Measurements from ENCODE around the gene LBH. TPM values are rescaled to one million over a fixed set of nuclear protein-coding genes. Genes with fewer than 3 reads are reported as not detected.

LBH gene
- total and polyA plus RNA-seq, 9 donors, result 21.4 to 32.9 (median 29.9) TPM

GRCh38 chr2:30300456-30301221 is 69.3 kb downstream of the LBH start:
- H3K9me3 ChIP-seq (replicated peaks; ENCODE audit: control insufficient read depth, low read depth, low read length), result no peaks in the 10 kb centered on the region
- no peaks in the 10 kb centered on the region for H3K36me3 ChIP-seq (ENCODE audit: control insufficient read depth, insufficient read depth, low read length)
- no peak for DNase-seq
- H3K4me3 ChIP-seq (ENCODE audit: low read length), result no peak overlapping the region
- no peak overlapping the region for H3K27ac ChIP-seq (ENCODE audit: low read length)
- 17% methylated on average over 1 of the region's 6 CpGs for WGBS (ENCODE audit: insufficient coverage)
- H3K27me3 ChIP-seq (ENCODE audit: control insufficient read depth, insufficient read depth, low read length), result no peaks in the 10 kb centered on the region
- H3K4me1 ChIP-seq (ENCODE audit: control insufficient read depth, insufficient read depth, low read length), result peaks cover 5% of the 10 kb centered on the region

- H3K4me3 ChIP-seq (ENCODE audit: low read length), result no peak overlapping the region
- no peaks in the 10 kb centered on the region for H3K9me3 ChIP-seq (replicated peaks; ENCODE audit: control insufficient read depth, low read depth, low read length)
- peaks cover 5% of the 10 kb centered on the region for H3K4me1 ChIP-seq (ENCODE audit: control insufficient read depth, insufficient read depth, low read length)
- DNase-seq, result no peak
- H3K27ac ChIP-seq (ENCODE audit: low read length), result no peak overlapping the region
- H3K27me3 ChIP-seq (ENCODE audit: control insufficient read depth, insufficient read depth, low read length), result no peaks in the 10 kb centered on the region
- no peaks in the 10 kb centered on the region for H3K36me3 ChIP-seq (ENCODE audit: control insufficient read depth, insufficient read depth, low read length)
- 69% methylated on average over 6 of the region's 7 CpGs for WGBS (ENCODE audit: insufficient coverage)
Observed at GRCh38 chr2:30301551-30301950, 70.2 kb downstream of the LBH start.

DNA sequence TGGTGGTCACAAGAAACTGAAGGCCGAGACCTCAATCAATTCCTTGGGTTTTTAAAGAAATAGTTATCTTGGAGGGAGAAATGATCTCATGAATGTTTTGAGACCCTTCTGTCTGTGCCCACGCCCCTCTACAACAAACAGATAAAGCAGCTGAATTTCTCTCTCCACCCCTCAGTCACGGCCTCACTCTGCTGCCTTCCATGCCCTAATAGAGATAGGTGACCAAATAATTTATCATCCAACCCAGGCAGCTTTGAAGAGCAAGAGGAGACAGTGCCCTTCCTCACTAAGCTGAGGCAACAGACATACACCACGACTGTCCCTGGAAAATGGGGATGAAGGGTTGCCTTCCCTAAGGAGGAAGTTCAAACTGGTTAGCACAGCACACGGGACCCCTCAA is 71.2 kb downstream of the LBH start:
- H3K4me3 ChIP-seq (ENCODE audit: low read length), result no peak overlapping the region
- H3K27me3 ChIP-seq (ENCODE audit: control insufficient read depth, insufficient read depth, low read length), result no peaks in the 10 kb centered on the region
- no peaks in the 10 kb centered on the region for H3K36me3 ChIP-seq (ENCODE audit: control insufficient read depth, insufficient read depth, low read length)
- WGBS (ENCODE audit: insufficient coverage), result 55% methylated on average over 2 of the region's 5 CpGs
- no peak for DNase-seq
- no peaks in the 10 kb centered on the region for H3K9me3 ChIP-seq (replicated peaks; ENCODE audit: control insufficient read depth, low read depth, low read length)
- peaks cover 5% of the 10 kb centered on the region for H3K4me1 ChIP-seq (ENCODE audit: control insufficient read depth, insufficient read depth, low read length)
- H3K27ac ChIP-seq (ENCODE audit: low read length), result no peak overlapping the region

- 92% methylated on average over 7 of the region's 11 CpGs for WGBS (ENCODE audit: insufficient coverage)
- Histone ChIP-seq H3K9me3 (replicated peaks; ENCODE audit: control insufficient read depth, low read depth, low read length) (no peaks in the 10 kb centered on the region), H3K4me3 (ENCODE audit: low read length) (no peak overlapping the region)
Observed at GRCh38 chr2:30303095-30303494, 71.8 kb downstream of the LBH start.

DNA sequence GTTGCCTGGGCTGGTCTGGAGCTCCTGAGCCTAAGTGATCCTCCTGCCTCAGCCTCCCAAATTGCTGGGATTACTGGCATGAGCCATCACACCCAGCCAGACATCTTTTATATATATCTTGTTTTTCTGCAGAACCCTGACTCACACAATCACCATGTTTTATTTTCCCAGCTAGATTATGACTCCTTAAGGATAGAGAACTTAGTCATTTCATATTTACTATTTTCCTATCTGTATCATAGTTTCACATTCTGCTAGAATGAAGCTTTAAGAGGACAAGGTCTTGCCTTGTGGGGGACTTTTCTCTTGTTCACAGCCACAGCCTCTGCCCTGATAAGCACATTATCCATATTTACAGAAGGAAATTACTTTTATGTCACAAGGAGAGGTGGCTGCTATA is 73.9 kb downstream of the LBH start:
- Histone ChIP-seq H3K27me3 (ENCODE audit: control insufficient read depth, insufficient read depth, low read length) (no peaks in the 10 kb centered on the region), H3K9me3 (replicated peaks; ENCODE audit: control insufficient read depth, low read depth, low read length) (no peaks in the 10 kb centered on the region), H3K27ac (ENCODE audit: low read length) (no peak overlapping the region), H3K4me1 (ENCODE audit: control insufficient read depth, insufficient read depth, low read length) (peaks cover 4% of the 10 kb centered on the region), H3K4me3 (ENCODE audit: low read length) (no peak overlapping the region), H3K36me3 (ENCODE audit: control insufficient read depth, insufficient read depth, low read length) (no peaks in the 10 kb centered on the region)
- no peak for DNase-seq

More at GRCh38 chr2:30303095-30303494, 71.8 kb downstream of the LBH start:
- no peak for DNase-seq
- Histone ChIP-seq H3K27me3 (ENCODE audit: control insufficient read depth, insufficient read depth, low read length) (no peaks in the 10 kb centered on the region), H3K27ac (ENCODE audit: low read length) (no peak overlapping the region), H3K36me3 (ENCODE audit: control insufficient read depth, insufficient read depth, low read length) (no peaks in the 10 kb centered on the region), H3K4me1 (ENCODE audit: control insufficient read depth, insufficient read depth, low read length) (peaks cover 5% of the 10 kb centered on the region)

DNA sequence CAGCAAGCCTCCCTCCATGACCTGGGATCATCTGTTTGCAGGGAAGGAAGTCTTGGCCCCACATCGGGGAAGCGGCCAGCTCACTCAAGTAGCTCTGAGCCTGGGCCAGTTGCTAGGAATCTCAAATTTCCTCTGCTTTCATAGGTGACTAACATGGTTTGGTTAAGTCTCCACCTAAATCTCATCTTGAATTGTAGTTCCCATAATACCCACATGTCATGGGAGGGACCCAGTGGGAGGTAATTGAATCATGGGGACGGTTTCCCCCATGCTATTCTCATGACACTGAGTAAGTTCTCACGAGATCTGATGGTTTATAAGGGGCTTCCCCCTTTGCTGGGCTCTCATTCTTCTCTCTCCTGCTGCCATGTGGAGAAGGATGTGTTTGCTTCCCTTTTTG is 75.2 kb downstream of the LBH start:
- no peaks in the 10 kb centered on the region for H3K27me3 ChIP-seq (ENCODE audit: control insufficient read depth, insufficient read depth, low read length)
- no peaks in the 10 kb centered on the region for H3K4me1 ChIP-seq (ENCODE audit: control insufficient read depth, insufficient read depth, low read length)
- no peaks in the 10 kb centered on the region for H3K9me3 ChIP-seq (replicated peaks; ENCODE audit: control insufficient read depth, low read depth, low read length)
- WGBS (ENCODE audit: insufficient coverage), result no CpG with 5 or more reads among the region's 4 CpGs
- DNase-seq, result no peak
- no peak overlapping the region for H3K27ac ChIP-seq (ENCODE audit: low read length)
- H3K36me3 ChIP-seq (ENCODE audit: control insufficient read depth, insufficient read depth, low read length), result no peaks in the 10 kb centered on the region
- no peak overlapping the region for H3K4me3 ChIP-seq (ENCODE audit: low read length)

DNA sequence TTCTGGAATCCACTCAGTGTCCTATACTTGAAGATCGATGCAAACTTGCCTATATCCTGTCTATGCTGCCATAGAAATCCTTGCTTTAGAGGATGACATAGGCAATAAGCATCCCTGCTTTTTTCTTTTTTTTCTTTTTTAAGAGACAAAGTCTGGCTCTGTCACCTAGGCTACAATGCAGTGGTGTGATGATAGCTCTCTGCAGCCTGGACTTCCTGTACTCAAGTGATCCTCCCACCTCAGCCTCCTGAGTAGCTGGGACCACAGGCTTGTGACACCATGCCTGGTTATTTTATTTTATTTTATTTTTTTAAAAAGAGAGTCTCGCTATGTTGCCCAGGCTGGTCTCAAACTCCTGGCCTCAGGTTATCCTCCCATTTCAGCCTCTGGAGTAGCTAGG is 76.9 kb downstream of the LBH start:
- H3K27me3 ChIP-seq (ENCODE audit: control insufficient read depth, insufficient read depth, low read length), result no peaks in the 10 kb centered on the region
- H3K4me3 ChIP-seq (ENCODE audit: low read length), result no peak overlapping the region
- H3K9me3 ChIP-seq (replicated peaks; ENCODE audit: control insufficient read depth, low read depth, low read length), result no peaks in the 10 kb centered on the region
- no peak for DNase-seq
- H3K27ac ChIP-seq (ENCODE audit: low read length), result no peak overlapping the region
- no peaks in the 10 kb centered on the region for H3K36me3 ChIP-seq (ENCODE audit: control insufficient read depth, insufficient read depth, low read length)
- no peaks in the 10 kb centered on the region for H3K4me1 ChIP-seq (ENCODE audit: control insufficient read depth, insufficient read depth, low read length)
- 83% methylated on average over 1 of the region's 2 CpGs for WGBS (ENCODE audit: insufficient coverage)

Other genes starting within 250 kb of the LBH start
- gene YPEL5, start 84.5 kb upstream of the LBH start, total RNA-seq, result 33.4 TPM
- gene YPEL5, start 84.5 kb upstream of the LBH start, polyA plus RNA-seq (ENCODE audit: insufficient read depth in 1 of 8, insufficient read length in 8 of 8, low replicate concordance in 1 of 8), result 10 to 100 TPM; 44.1 to 53.2 (median 46.3) TPM
- gene LCLAT1, start 215.7 kb downstream of the LBH start, total RNA-seq, result 9.9 TPM
- gene LCLAT1, start 215.7 kb downstream of the LBH start, polyA plus RNA-seq (ENCODE audit: insufficient read depth in 1 of 8, insufficient read length in 8 of 8, low replicate concordance in 1 of 8), result 1 to 10 TPM; 5.8 to 9.6 (median 6.7) TPM

Data from muscle of leg (tissue), 11 donors.